ENCODE measurements around the gene ZNF423. TPM values are rescaled to one million over a fixed set of nuclear protein-coding genes. Genes with fewer than 3 reads are reported as not detected.

The ZNF423 gene
- total RNA-seq, 1 experiment from 2014 or later: 0.49 TPM

- Histone ChIP-seq H3K27ac (ENCODE audit: low read length) (no peak overlapping the region), H3K27me3 (ENCODE audit: control insufficient read depth, insufficient read depth, low read length) (no peaks in the 10 kb centered on the region), H3K4me3 (ENCODE audit: low read depth in 2 of 2, low read length in 2 of 2) (no peak overlapping the region), H3K36me3 (ENCODE audit: control insufficient read depth, insufficient read depth, low read length) (no peaks in the 10 kb centered on the region), H3K9me3 (ENCODE audit: control insufficient read depth, insufficient read depth, low read depth, low read length) (no peaks in the 10 kb centered on the region), H3K4me1 (ENCODE audit: control insufficient read depth, insufficient read depth, low read length) (no peaks in the 10 kb centered on the region)
- in situ Hi-C loops (cut with HindIII; ENCODE audit: low pct_unique_long_range_greater_than_20kb, low sequenced_read_pairs) (no loop called here), intact Hi-C loops (cut with micrococcal nuclease; ENCODE audit: unreplicated experiment) (no loop called here)
- POLR2A ChIA-PET: no interaction called here
- no TSS peak for BruUV-seq (replicated peaks)
- ATAC-seq (no peak), DNase-seq (ENCODE audit: low read depth, low spot score) (no peak)
- no peak for TF ChIP-seq CTCF (IDR thresholded peaks at IDR 0.05)
- TF ChIP-seq SIN3A (IDR thresholded peaks at IDR 0.05; ENCODE audit: borderline replicate concordance, insufficient read depth, low read depth, low read length): no peak
- no peak for TF ChIP-seq REST (IDR thresholded peaks at IDR 0.05; ENCODE audit: insufficient read depth in 1 of 2, low read depth in 2 of 2, low read length in 1 of 2)
- no peak for TF ChIP-seq POLR2AphosphoS5 (IDR thresholded peaks at IDR 0.05; ENCODE audit: low read depth, low read length)
- no peak for TF ChIP-seq TCF7L2 (IDR thresholded peaks at IDR 0.05; ENCODE audit: low read depth, low read length)
- CTCF ChIA-PET: no interaction called here
These were observed 34.8 kb downstream of the ZNF423 start for GRCh38 chr16:49821156-49821555.

GRCh38 chr16:49817754-49818507 lies 38.0 kb downstream of the ZNF423 start:
- Histone ChIP-seq H3K27ac (ENCODE audit: low read length) (no peak overlapping the region), H3K4me3 (ENCODE audit: low read depth in 2 of 2, low read length in 2 of 2) (no peak overlapping the region), H3K4me1 (ENCODE audit: control insufficient read depth, insufficient read depth, low read length) (no peaks in the 10 kb centered on the region), H3K27me3 (ENCODE audit: control insufficient read depth, insufficient read depth, low read length) (no peaks in the 10 kb centered on the region), H3K9me3 (ENCODE audit: control insufficient read depth, insufficient read depth, low read depth, low read length) (no peaks in the 10 kb centered on the region), H3K36me3 (ENCODE audit: control insufficient read depth, insufficient read depth, low read length) (no peaks in the 10 kb centered on the region)
- ChIA-PET CTCF (no interaction called here), POLR2A (no interaction called here)
- TF ChIP-seq TCF7L2 (IDR thresholded peaks at IDR 0.05; ENCODE audit: low read depth, low read length) (no peak), POLR2AphosphoS5 (IDR thresholded peaks at IDR 0.05; ENCODE audit: low read depth, low read length) (no peak), CTCF (IDR thresholded peaks at IDR 0.05) (no peak), REST (IDR thresholded peaks at IDR 0.05; ENCODE audit: insufficient read depth in 1 of 2, low read depth in 2 of 2, low read length in 1 of 2) (no peak), SIN3A (IDR thresholded peaks at IDR 0.05; ENCODE audit: borderline replicate concordance, insufficient read depth, low read depth, low read length) (no peak)
- intact Hi-C loops (cut with micrococcal nuclease; ENCODE audit: unreplicated experiment) (no loop called here), in situ Hi-C loops (cut with HindIII; ENCODE audit: low pct_unique_long_range_greater_than_20kb, low sequenced_read_pairs) (no loop called here)
- ATAC-seq: no peak
- BruUV-seq (replicated peaks): no TSS peak
- DNase-seq (ENCODE audit: low read depth, low spot score): no peak
